ENCODE results near the gene C1orf52. TPM values are rescaled to one million over a fixed set of nuclear protein-coding genes. Genes with fewer than 3 reads are reported as not detected.

The C1orf52 gene
- total RNA-seq: 12.5 and 15.3 TPM in 2 replicates

GRCh38 chr1:85259118-85259911 is at the start of gene C1orf52:
Gene C1orf52 (minus strand): TSS chr1:85259662. CDS start chr1:85259633, 29 bp downstream.

GRCh38 chr1:85276215-85276977 is 16.9 kb upstream of the C1orf52 start, which contains the start of gene BCL10:
Gene BCL10 (minus strand): TSS chr1:85276632. CDS start chr1:85276352, 280 bp downstream.

GRCh38 chr1:85200463-85201339 is 58.8 kb downstream of the C1orf52 start, which contains the start of gene SYDE2:
Gene SYDE2 (minus strand): TSS chr1:85201016. CDS start chr1:85200996, 20 bp downstream.

Other genes with a start within 250 kb of the C1orf52 start
- 1.7 and 2.6 TPM in 2 replicates for gene MCOLN3, start 211.2 kb downstream of the C1orf52 start, total RNA-seq
- gene SYDE2, start 58.6 kb downstream of the C1orf52 start, total RNA-seq: 2.2 and 3.6 TPM in 2 replicates
- 38.8 and 56.5 TPM in 2 replicates for gene BCL10, start 17.0 kb upstream of the C1orf52 start, total RNA-seq
- gene DDAH1, start 205.5 kb upstream of the C1orf52 start, total RNA-seq: 2.3 and 2.4 TPM in 2 replicates